Neuronal stem cell (in vitro differentiated cells): Measurements from ENCODE around the gene ABCB6.

Source experiments
- DNase-seq: peaks from one replicate; pipeline ENCODE4 v3.0.0-alpha.2; 2013; ENCODE audit warnings: low spot score
- H2AFZ ChIP-seq: one replicate; pipeline ENCODE4 v1.6.1; 2013; ENCODE audit warnings: mild to moderate bottlenecking, low read length, inconsistent platforms
- H2AK5ac ChIP-seq: 2 replicates; pipeline ENCODE4 v1.6.1; 2013; ENCODE audit warnings: low read depth, mild to moderate bottlenecking, inconsistent platforms, low read length, moderate library complexity, mixed read lengths
- H2BK120ac ChIP-seq: 2 replicates; pipeline ENCODE4 v1.6.1; 2013; ENCODE audit warnings: low read depth, mild to moderate bottlenecking, inconsistent platforms, low read length, moderate library complexity, mixed read lengths
- H2BK12ac ChIP-seq: one replicate; pipeline ENCODE4 v1.6.1; 2013; ENCODE audit warnings: low read length, inconsistent platforms
- H2BK15ac ChIP-seq: 2 replicates; pipeline ENCODE4 v1.6.1; 2013; ENCODE audit warnings: mild to moderate bottlenecking, low read length, inconsistent platforms, mixed read lengths
- H2BK5ac ChIP-seq: one replicate; pipeline ENCODE4 v1.6.1; 2013; ENCODE audit warnings: inconsistent platforms, mild to moderate bottlenecking, low read length, moderate library complexity
- H3K14ac ChIP-seq: one replicate; pipeline ENCODE4 v1.6.1; 2013; ENCODE audit warnings: low read length, inconsistent platforms
- H3K18ac ChIP-seq: 2 replicates; pipeline ENCODE4 v1.6.1; 2013; ENCODE audit warnings: low read length, inconsistent platforms
- H3K23ac ChIP-seq: 2 replicates; pipeline ENCODE4 v1.6.1; 2013; ENCODE audit warnings: low read depth, mild to moderate bottlenecking, mixed read lengths, low read length, inconsistent platforms; ENCODE audit not compliant: poor library complexity
- H3K27ac ChIP-seq: replicated peaks from 3 replicates; pipeline ENCODE4 v1.5.1; 2013; ENCODE audit warnings: low read length, inconsistent platforms
- H3K27me3 ChIP-seq, 3 experiments: 2 replicates each; pipeline ENCODE4 v1.6.1; 2013; ENCODE audit warnings: low read length in 3 of 3, mild to moderate bottlenecking in 2 of 3, inconsistent platforms in 1 of 3, low read depth in 1 of 3, mixed read lengths in 1 of 3, moderate library complexity in 1 of 3; ENCODE audit not compliant: control insufficient read depth in 3 of 3, insufficient read depth in 3 of 3
- H3K36me3 ChIP-seq, 2 donors: replicated peaks in 1 of 2; 2 replicates each; pipeline ENCODE4 v1.6.1; 2013; ENCODE audit warnings: low read length in 2 of 2; ENCODE audit not compliant: control insufficient read depth in 2 of 2, insufficient read depth in 2 of 2
- H3K4ac ChIP-seq: 2 replicates; pipeline ENCODE4 v1.6.1; 2013; ENCODE audit warnings: inconsistent platforms, mild to moderate bottlenecking, low read length, moderate library complexity
- H3K4me1 ChIP-seq, 2 donors: 1 replicate in 1 of 2; 2 replicates in 1 of 2; pipeline ENCODE4 v1.6.1; 2013; ENCODE audit warnings: low read length in 2 of 2, low read depth in 1 of 2; ENCODE audit not compliant: control insufficient read depth in 2 of 2, insufficient read depth in 1 of 2
- H3K4me2 ChIP-seq: one replicate; pipeline ENCODE4 v1.6.1; 2013; ENCODE audit warnings: mild to moderate bottlenecking, low read length, inconsistent platforms; ENCODE audit not compliant: insufficient read depth, poor library complexity, severe bottlenecking
- H3K4me3 ChIP-seq, 2 donors: 2 replicates each; pipeline ENCODE4 v1.5.1; 2013; ENCODE audit warnings: low read length in 2 of 2, mild to moderate bottlenecking in 2 of 2, inconsistent platforms in 1 of 2, moderate library complexity in 1 of 2
- H3K79me1 ChIP-seq: one replicate; pipeline ENCODE4 v1.6.1; 2013; ENCODE audit warnings: low read depth, mild to moderate bottlenecking, inconsistent platforms, low read length, moderate library complexity
- H3K9ac ChIP-seq: one replicate; pipeline ENCODE4 v1.6.1; 2013; ENCODE audit warnings: mild to moderate bottlenecking, low read depth, low read length, inconsistent platforms; ENCODE audit not compliant: poor library complexity
- H3K9me3 ChIP-seq, 2 donors: replicated peaks in 1 of 2; 2 replicates each; pipeline versions ENCODE3 to v1.6.1; 2013; ENCODE audit warnings: low read length in 2 of 2, mild to moderate bottlenecking in 2 of 2, inconsistent platforms in 1 of 2, low read depth in 1 of 2, mixed read lengths in 1 of 2, moderate library complexity in 1 of 2; ENCODE audit not compliant: control insufficient read depth in 2 of 2, insufficient read depth in 1 of 2
- H4K8ac ChIP-seq: one replicate; pipeline ENCODE4 v1.6.1; 2013; ENCODE audit warnings: low read depth, mild to moderate bottlenecking, inconsistent platforms, low read length, moderate library complexity
- H4K91ac ChIP-seq: one replicate; pipeline ENCODE4 v1.6.1; 2013; ENCODE audit warnings: low read length, low read depth, mild to moderate bottlenecking, inconsistent platforms; ENCODE audit not compliant: poor library complexity
- WGBS, 2 donors: extraction: QIAGEN DNeasy Blood & Tissue Kit; methylation state at CpG; one replicate each; pipeline ENCODE4 v1.1.7; 2013; ENCODE audit warnings: missing lambda C conversion rate in 2 of 2, mixed read lengths in 1 of 2; ENCODE audit not compliant: insufficient read length in 2 of 2, insufficient replicate concordance in 1 of 2; ENCODE audit errors: extremely low coverage in 2 of 2; 5-methylcytosine and 5-hydroxymethylcytosine counted together

The ABCB6 gene

DNA sequence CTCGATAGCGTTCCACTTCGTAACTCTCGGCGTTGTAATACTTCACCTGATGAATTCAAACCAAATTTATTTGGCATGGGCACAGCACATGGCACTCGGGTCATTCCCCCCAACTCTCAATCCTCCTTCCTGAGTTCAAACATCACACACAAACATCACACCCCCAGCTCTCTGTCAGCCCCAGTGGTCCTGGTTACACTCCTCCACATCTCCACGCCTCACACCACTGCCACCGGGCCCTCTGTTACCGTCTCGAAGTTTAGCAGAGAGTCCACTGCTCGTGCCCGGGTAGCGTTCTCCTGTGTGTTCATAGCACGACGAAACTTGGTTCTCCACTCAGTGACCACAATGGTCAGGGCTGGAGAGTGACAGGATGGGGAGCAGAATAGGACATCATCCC is 4.6 kb downstream of the ABCB6 start:
- Histone ChIP-seq H3K23ac (no peak overlapping the region), H3K36me3 (peaks cover 44 to 70% of the 10 kb centered on the region in 2 donors), H3K14ac (no peak overlapping the region), H3K4me1 (peaks cover 4 to 6% of the 10 kb centered on the region in 2 donors), H3K27me3 (no peaks in the 10 kb centered on the region), H3K4me2 (no peak overlapping the region), H3K9me3 (no peaks in the 10 kb centered on the region), H2AFZ (no peak overlapping the region), H3K9ac (no peak overlapping the region), H3K18ac (no peak overlapping the region), H4K8ac (no peak overlapping the region), H2BK12ac (no peak overlapping the region), H4K91ac (no peak overlapping the region), H3K27ac (no peak overlapping the region), H2BK120ac (no peak overlapping the region), H3K79me1 (no peaks in the 10 kb centered on the region), H3K4me3 (no peak overlapping the region), H3K4ac (no peak overlapping the region), H2AK5ac (no peak overlapping the region), H2BK5ac (no peak overlapping the region), H2BK15ac (no peak overlapping the region)
- DNase-seq, result no peak
- WGBS, 2 donors, result no CpG with 5 or more reads among the region's 15 CpGs

DNA sequence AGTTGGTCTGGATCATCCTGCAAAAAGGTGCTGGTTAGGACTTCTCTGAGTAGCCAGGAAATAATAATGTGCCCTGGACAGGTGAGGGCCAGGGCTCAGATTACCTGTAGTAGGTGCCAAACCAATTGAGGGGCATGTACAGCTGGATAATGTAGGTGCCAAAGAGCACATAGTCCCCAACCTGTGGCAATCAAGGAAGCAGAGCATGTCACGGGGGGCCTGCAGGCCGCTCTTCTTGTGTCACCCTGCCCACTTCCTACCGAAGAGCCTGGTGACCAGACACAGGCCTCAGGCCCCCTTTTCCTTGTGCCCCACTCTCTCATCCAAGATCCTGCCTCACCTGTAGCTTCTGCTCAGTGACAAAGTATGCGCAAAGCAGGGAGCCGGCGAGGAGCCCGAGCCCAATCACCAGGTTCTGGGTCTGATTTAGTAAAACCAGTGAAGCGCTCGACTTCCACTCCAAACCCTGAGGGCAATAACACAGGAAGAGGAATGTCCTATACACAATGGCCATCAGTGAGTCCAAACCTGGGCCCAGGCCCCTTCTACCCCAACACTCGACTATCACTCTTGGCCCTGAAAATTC is 5.2 kb downstream of the ABCB6 start:
- H2AK5ac ChIP-seq, result no peak overlapping the region

DNA sequence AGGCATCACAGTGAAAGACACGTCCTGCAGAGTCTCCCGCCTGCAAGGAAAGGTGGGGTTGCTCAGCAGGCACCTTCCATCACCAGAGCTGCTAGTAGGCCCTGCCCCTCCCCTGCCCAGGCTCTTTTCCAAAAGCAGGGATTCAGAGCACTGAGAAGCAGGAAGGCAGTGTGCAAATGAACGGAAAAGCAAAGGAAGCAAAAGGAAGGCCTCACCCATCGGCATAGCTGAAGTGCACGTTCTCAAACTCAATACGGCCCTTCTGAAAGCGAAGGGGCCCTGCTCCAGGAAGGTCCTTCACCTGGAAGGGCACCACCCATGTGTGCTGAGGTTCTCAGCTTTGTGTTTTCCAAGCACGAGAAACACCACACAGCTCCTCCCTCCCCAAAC is 5.7 kb downstream of the ABCB6 start:
- no peak overlapping the region for H3K4me3 ChIP-seq
- no peak overlapping the region for H2AK5ac ChIP-seq
- no peak overlapping the region for H2AFZ ChIP-seq
- H2BK12ac ChIP-seq, result no peak overlapping the region
- no peaks in the 10 kb centered on the region for H3K9me3 ChIP-seq
- no peak overlapping the region for H3K4ac ChIP-seq
- H2BK5ac ChIP-seq, result no peak overlapping the region
- peaks cover 1 to 2% of the 10 kb centered on the region in 2 donors for H3K4me1 ChIP-seq
- no CpG with 5 or more reads among the region's 8 CpGs for WGBS, 2 donors
- no peak overlapping the region for H4K8ac ChIP-seq
- DNase-seq, result no peak
- no peak overlapping the region for H3K27ac ChIP-seq
- H3K14ac ChIP-seq, result no peak overlapping the region
- H4K91ac ChIP-seq, result no peak overlapping the region
- H3K23ac ChIP-seq, result no peak overlapping the region
- H2BK15ac ChIP-seq, result no peak overlapping the region
- H3K4me2 ChIP-seq, result no peak overlapping the region
- H3K18ac ChIP-seq, result no peak overlapping the region
- H3K36me3 ChIP-seq, result peaks cover 54 to 81% of the 10 kb centered on the region in 2 donors
- no peaks in the 10 kb centered on the region for H3K79me1 ChIP-seq
- H3K27me3 ChIP-seq, result no peaks in the 10 kb centered on the region
- no peak overlapping the region for H2BK120ac ChIP-seq
- H3K9ac ChIP-seq, result peak overlapping the region; percentile 3

More for the DNA sequence above, 5.2 kb downstream of the ABCB6 start:
- no peak overlapping the region for H2BK5ac ChIP-seq
- no peak overlapping the region for H3K14ac ChIP-seq
- no peak overlapping the region for H3K4me3 ChIP-seq
- no peak overlapping the region for H3K9ac ChIP-seq
- H3K4me2 ChIP-seq, result no peak overlapping the region
- H2AFZ ChIP-seq, result no peak overlapping the region
- H3K79me1 ChIP-seq, result no peaks in the 10 kb centered on the region
- no peak overlapping the region for H2BK12ac ChIP-seq
- H3K27ac ChIP-seq, result no peak overlapping the region
- no peaks in the 10 kb centered on the region for H3K9me3 ChIP-seq
- no peak overlapping the region for H2BK120ac ChIP-seq
- H4K8ac ChIP-seq, result no peak overlapping the region
- WGBS, 2 donors, result no CpG with 5 or more reads among the region's 10 CpGs
- H3K36me3 ChIP-seq, result peaks cover 50 to 75% of the 10 kb centered on the region in 2 donors
- DNase-seq, result no peak
- peaks cover 2 to 4% of the 10 kb centered on the region in 2 donors for H3K4me1 ChIP-seq
- H3K18ac ChIP-seq, result no peak overlapping the region
- no peak overlapping the region for H2BK15ac ChIP-seq
- no peak overlapping the region for H4K91ac ChIP-seq
- H3K23ac ChIP-seq, result no peak overlapping the region
- no peaks in the 10 kb centered on the region for H3K27me3 ChIP-seq
- H3K4ac ChIP-seq, result no peak overlapping the region

DNA sequence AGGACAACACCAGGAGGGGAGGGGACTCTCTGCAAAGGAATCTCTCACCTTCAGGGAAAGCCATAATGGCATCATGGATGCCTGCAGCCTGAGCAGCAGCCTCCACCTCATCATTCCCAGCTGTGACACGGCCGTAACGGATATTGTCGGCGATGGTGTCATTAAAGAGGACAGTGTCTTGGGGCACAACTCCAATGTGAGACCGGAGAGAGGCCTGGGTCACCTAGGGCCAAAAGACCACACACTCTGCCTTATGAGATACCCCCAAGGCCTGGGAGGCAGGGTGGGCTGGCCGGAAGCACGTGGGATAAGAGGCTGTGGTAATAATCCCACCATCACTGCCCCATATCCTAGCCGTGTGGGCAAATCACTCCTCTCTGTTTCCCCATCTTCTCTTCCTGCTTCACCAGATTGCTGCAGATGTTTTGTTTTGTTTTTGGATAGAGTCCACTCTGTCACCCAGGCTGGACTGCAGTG is 7.8 kb downstream of the ABCB6 start:
- Histone ChIP-seq H3K27ac (no peak overlapping the region), H2AFZ (no peak overlapping the region), H4K91ac (no peak overlapping the region), H3K36me3 (peaks cover 52 to 76% of the 10 kb centered on the region in 2 donors), H3K4me2 (no peak overlapping the region), H3K79me1 (no peaks in the 10 kb centered on the region), H2BK12ac (no peak overlapping the region), H3K4ac (no peak overlapping the region), H3K23ac (no peak overlapping the region), H3K9me3 (no peaks in the 10 kb centered on the region), H3K14ac (no peak overlapping the region), H3K9ac (no peak overlapping the region), H2BK15ac (no peak overlapping the region), H2BK120ac (no peak overlapping the region), H3K4me1 (peaks cover 7 to 8% of the 10 kb centered on the region in 2 donors), H4K8ac (no peak overlapping the region), H2BK5ac (no peak overlapping the region), H3K27me3 (no peaks in the 10 kb centered on the region), H2AK5ac (no peak overlapping the region), H3K4me3 (no peak overlapping the region), H3K18ac (no peak overlapping the region)
- no peak for DNase-seq
- no CpG with 5 or more reads among the region's 9 CpGs for WGBS, 2 donors
